Glomerular endothelial cell (primary cell): ENCODE measurements around the gene DNASE1L1. TPM values are rescaled to one million over a fixed set of nuclear protein-coding genes. Genes with fewer than 3 reads are reported as not detected.
"Not testable (repeated sequence)": the region's sequence is repeated elsewhere in the genome, so short reads cannot be mapped to it uniquely, and the experiment has no call there.

ENCODE experiments used
- DNase-seq: peaks from one replicate; pipeline ENCODE4 v3.0.0-alpha.2; 2011; ENCODE audit warnings: low read depth, low spot score; ENCODE audit errors: extremely low read depth
- total RNA-seq: library from RNA; depleted of rRNA; stranded (reverse); fragments of >200 nt; gene quantifications from 2 replicates; pipeline ENCODE4 v1.2.3, GENCODE V29; 2015

The DNASE1L1 gene
- total RNA-seq, 1 donor from 2014 or later: 71.8 TPM

DNA sequence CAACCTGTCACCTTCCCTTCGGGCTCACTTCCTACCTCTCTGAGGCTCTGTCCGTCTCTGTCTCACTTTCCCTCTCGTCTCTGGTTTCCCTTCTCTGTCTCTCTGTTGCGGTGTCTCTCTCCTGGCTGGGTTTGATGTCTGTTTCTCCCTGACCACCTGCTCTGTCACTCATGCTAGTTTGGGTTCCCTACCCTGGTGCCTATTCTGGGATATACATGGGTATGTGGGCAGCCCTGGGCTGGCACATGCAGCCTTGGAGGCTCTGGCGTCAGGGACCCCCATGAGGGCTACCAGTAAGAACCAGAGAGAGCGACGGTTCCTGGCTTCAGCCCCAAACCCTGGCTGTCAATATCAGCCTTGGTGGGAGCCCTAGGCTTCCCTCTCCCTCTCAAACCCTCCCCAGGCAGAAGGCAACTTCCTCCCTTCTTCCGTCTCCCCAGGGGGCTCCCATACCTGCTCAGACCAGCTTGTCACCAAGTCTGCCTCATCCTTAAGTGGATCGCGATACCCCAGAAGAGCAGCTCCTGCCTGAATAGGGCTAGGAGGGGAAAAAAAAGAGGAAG, 314 bp downstream of the DNASE1L1 start:
- no peak for DNase-seq

DNA sequence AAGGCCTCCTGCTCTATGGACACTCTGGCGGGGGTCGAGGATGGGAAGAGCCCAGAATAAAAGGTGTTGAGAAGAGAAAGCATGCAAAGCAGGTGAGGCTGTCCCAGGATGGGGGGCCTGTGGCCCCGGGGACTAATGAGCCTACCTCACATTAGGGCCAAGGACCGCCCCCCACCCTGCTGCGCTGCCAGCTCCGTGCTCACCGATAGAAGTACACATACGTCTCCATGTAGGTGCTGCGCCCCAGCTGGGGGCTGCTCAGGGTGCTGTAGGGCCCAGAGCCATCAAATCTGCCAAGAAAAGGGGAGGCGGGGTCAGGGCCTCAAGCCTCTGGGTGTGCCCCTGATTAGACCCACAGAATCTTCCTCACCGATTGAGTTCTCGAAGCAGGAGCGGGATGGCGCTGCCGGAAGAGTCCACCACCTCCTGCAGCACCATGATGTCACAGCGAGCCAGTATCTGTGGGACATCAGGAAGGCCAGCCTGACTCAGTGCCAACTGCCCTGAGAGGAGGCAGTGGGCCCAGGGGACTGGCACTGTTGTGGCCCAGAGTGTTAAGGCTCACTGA, 4.3 kb downstream of the DNASE1L1 start:
- no peak for DNase-seq

DNA sequence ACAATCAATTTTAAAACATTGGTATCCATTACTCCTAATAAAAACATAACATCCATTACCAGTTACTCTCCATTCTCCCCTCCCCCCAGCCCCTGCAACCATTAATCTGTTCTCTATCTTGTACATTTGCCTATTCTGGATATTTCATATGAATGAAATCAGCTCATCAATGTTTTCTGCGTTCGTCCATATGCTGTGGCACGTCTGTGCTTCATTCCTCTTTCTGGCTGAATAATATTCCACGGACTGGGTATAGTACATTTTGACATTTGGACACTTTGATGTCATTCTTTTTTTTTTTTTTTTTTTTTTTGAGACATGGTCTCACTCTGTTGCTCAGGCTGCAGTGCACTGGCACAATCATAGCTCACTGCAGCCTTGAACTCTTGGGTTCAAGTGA, 5.2 kb downstream of the DNASE1L1 start:
- no peak for DNase-seq

DNA sequence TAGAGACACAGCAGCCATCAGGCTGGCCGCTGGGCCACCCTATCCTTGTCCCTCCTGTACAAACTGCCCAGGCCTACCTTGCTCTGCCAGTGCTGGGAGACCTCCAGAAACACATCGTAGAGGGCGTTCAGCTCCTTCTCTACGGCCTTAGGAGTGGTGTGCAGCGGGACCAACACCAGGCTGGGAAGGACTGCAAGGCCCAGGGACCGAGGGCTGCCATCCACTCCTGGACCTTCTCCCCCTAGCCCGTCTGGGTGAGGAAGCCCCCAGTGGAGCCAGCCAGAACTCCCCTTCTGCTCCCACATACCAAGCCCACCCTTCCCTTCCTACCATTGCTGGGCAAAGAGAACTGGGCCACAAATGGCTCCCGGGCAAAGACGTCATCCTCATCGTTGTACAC, 5.9 kb downstream of the DNASE1L1 start:
- DNase-seq: no peak

DNA sequence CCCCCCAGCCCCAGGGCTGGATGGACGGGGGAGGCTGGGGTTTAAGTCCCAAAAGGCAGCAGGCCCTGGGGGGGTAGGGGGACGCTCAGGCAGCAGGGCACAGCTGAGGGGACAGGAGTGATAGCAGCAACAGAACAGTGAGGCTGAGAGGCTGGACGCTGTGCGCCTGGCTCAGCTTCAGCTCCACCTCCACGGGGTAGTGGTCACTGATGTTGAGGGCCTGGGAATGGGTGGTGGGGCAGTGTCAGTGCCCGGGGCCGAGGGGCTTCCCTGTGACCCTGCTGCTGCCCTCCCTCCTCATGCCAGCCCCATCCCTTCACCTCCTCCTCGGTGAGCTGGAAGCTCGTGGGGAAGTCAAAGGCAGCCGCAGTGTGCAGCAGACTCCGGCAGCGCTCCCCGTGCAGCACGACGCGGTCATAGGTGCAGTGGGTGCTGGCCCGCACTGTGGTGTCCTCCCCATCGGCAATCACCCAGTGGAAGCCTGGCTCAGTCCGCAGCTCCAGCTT, 6.4 kb downstream of the DNASE1L1 start:
- DNase-seq: no peak

DNA sequence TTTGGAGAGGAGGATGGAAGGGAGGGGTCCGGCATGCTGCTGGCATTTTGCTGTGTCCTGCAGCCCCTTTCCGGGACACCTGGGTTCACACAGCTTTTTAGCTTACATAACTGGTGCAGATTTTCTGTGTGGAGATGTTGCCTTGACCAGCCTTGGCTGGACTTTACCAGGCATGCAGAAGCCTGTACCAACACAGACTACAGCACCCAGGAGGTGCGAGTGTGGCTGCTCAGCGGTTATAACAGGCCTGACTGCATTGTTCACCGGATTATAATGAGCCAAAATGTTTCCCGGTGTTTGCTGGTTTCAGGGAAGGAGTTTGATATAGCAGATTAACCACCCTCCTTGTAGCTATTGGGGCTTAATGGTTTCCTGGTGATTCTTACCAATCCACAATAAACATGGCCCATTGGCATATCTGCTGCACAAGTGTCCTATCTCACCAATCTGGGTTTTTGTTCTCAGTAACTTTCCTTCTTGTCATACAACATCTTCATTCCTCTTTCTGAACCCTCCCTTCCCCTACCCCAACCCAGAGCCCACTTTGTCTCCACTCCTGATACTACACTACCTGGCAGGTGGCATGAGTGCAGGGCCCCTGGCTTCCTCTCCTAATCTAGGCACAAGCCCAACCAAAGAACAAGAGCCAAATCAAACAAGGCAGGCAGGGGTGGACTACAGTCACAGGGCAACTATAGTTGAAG, 7.0 kb downstream of the DNASE1L1 start:
- no peak for DNase-seq

DNA sequence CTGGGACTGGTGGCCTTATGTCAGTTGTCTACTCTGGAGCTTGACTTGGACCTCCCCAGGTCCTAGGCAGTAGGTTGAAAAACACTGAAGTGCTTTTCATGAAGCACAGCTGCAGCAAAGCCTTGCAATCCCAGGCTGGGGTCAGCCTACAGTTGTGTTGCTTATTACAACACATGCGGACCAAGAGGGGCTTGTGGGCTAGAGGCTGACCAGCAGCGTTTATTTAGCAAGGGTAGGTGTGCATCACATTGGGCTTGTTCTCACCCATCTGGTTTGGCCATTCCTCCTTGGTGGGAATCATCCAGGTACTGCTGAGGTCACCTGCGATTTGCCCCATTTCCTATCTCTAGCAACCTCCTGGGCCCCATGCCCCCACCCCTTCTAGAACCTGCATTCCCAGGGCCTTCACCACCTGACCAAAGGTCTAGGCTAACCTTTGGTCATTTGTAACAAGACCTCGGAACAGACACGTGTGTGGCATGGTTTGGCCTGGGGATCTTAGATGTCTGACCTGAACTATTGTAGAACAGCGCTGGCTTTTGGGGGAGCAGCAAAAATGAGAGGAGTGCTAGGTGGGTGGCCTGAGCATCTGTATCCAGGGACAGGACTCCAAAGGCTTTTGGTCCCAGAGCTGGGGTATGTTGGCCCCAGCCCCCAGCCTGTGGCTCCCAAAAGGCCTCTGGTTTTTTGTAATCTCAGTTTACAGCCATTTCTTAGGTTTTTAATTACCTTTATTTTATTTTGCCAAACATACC, 7.8 kb downstream of the DNASE1L1 start:
- no peak for DNase-seq

DNA sequence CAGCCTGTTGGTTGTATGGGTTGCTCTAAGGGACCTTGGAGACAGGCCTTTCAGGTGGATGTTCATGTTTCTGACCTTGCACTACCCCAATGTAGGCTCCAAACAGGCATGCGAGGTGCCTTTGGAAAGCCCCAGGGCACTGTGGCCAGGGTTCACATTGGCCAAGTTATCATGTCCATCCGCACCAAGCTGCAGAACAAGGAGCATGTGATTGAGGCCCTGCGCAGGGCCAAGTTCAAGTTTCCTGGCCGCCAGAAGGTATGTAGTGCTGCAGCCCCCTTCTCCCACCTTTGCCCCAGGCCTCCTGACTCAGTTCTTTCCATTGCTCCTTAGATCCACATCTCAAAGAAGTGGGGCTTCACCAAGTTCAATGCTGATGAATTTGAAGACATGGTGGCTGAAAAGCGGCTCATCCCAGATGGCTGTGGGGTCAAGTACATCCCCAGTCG, 8.7 kb downstream of the DNASE1L1 start:
- DNase-seq: not testable (repeated sequence)

DNA sequence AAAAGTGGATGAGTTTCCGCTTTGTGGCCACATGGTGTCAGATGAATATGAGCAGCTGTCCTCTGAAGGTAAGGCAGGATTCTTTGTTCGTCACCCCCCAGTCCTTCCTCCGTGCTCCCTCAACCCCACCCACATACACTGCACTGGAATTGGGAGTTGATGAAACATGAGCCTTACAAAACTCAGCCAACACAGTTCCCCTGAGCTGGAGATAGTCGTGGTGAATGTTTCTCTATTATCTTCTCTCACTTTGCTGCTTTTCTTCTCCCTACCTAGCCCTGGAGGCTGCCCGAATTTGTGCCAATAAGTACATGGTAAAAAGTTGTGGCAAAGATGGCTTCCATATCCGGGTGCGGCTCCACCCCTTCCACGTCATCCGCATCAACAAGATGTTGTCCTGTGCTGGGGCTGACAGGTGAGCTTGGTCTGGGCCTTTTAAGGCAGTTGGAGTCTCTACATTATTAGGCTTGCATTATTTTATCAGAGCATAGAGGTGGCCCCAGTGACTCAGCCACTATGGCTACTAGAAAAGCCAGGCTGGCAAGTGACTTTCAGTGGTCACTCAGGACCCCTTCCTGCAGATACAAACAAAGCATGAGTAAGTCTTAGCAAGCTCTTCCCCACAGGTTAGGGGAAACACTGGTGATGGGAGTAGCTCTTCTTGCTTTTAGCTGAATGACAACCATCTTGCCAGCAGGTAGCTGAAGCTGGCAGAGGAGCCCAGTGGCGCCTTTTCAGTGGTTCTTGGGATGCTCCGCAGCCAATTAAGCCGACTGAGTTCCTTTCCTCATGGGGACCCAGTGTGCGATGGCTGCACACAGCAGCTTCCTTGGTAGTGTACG, 9.3 kb downstream of the DNASE1L1 start:
- no peak for DNase-seq

DNA sequence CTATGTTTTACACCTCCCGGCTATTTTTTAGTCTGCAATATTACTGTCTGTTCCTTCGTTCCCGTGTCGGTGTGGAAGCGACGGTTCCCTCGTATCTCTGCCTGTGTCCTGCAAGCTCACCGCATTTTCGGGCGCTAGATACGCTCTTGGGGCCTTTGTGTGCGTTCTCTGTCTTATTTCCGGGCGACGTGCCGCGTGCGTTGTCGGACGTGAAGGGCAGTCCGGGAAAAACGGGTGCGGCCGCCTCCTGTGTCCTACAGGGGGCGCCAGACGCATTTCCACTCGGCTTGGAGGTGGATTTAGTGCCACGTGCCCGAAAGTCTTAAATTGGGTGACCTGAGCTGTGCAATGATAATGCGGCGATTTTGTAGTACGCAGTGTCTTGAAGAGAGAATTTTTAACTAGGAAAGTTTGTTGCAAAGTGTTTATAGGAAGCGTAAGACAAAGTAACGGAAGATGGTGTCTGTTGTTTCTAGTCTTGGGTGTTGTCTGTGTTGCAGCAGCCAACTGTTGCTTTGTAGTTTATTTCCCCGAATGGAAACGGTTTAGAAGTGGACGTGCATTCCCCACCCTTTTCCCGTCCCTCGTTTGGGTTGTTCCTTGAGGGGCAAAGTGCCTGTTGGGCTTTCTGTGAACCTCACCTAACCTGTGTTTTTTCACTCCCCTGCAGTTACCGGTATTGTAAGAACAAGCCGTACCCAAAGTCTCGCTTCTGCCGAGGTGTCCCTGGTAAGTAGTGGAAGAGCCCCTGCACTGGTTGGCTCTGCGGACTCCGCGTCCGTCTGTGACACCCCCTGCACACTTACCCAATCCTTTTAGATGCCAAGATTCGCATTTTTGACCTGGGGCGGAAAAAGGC, 10.2 kb downstream of the DNASE1L1 start:
- DNase-seq: no peak

DNA sequence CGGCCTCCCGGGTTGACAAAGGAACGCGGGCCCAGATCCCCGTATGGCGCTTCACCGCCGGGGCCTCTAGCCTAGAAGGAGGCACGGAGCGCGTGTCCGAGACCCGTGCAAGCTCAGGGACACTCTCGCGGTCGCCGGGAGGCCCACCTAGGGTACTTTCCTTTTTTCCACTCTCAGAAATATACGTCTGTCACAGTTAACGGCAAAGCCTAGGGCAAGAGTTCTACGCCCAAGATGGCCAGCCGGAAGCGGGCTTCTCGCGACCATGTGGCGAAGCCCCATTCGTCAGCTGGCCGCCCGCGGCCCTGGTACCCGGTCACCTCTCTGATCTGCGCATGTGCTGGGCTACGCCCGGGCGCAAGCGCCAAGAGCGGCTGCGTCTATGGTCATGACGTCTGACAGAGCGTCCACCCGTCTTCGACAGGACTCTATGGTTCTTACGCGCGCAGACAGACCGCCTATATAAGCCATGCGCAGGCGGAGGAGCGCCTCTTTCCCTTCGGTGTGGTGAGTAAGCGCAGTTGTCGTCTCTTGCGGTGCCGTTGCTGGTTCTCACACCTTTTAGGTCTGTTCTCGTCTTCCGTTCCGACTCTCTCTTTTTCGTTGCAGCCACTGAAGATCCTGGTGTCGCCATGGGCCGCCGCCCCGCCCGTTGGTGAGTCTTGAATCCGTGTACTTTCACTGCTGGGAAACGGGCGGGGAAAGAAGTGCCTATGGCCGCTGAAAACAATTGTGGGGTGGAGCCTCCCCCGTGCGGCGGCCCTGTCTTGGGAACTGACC, 11.0 kb downstream of the DNASE1L1 start, which contains the start of gene RPL10:
Gene RPL10, plus strand, starts transcription at position 490 of the 780 bp plus-strand sequence. Its CDS starts 143 bp downstream, at position 633.
- no peak for DNase-seq

DNA sequence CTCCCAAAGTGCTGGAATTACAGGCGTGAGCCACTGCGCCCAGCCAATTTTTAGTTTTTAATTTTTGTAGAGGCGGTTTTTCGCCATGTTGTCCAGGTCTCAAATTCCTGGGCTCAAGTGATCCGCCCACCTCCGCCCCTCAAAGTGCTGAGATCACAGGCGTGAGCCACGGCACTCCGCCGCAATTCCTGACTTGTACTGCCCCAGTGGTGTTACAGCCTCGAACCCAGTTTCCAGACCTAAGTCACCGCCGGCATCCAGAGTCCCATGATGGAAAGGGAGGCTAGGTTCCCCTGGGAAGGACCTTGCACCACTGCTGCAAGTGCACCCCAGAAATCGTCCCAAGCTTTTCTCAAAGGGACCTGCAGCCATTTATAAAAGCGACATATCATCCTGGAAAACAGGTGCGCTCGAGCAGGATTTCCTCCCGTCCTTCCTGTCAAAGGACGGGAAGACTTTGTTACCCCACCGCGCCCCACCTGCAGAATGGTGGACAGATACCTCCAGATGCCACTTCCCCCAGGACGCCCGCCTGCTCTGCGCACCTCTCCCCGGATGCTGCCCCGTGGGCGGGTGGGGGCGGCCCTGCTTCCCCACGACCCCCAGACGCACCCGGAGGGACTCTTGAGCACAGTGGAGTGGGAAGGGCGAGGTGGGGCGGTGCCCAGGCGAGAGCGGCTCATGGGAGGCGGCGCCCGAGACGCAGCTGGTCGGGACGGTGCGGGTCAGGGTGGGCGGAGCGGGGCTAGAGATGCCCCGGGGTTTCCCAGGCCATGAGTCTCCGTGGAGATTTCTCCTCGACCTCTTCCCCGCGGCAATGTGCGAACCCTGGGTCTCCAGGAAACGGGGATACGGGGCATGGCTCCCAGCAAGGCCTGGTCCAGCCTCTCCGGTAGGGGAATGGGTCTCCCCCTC, 11.8 kb downstream of the DNASE1L1 start:
- no peak for DNase-seq

DNA sequence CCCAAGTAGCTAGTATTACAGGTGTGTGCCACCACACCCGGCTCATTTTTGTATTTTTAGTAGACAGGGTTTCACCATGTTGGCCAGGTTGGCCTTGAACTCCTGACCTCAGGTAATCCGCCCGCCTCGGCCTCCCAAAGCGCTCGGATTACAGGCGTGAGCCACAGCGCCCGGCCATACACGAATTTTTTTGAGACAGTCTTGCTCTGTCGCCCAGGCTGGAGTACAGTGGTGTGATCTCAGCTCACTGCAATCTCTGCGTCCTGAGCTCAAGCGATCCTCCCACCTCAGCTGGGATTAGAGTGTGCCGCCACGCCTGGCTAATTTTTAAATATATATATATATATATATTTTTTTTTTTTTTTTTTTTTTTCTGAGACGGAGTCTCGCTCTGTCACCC, 12.7 kb downstream of the DNASE1L1 start:
- not testable (repeated sequence) for DNase-seq

DNA sequence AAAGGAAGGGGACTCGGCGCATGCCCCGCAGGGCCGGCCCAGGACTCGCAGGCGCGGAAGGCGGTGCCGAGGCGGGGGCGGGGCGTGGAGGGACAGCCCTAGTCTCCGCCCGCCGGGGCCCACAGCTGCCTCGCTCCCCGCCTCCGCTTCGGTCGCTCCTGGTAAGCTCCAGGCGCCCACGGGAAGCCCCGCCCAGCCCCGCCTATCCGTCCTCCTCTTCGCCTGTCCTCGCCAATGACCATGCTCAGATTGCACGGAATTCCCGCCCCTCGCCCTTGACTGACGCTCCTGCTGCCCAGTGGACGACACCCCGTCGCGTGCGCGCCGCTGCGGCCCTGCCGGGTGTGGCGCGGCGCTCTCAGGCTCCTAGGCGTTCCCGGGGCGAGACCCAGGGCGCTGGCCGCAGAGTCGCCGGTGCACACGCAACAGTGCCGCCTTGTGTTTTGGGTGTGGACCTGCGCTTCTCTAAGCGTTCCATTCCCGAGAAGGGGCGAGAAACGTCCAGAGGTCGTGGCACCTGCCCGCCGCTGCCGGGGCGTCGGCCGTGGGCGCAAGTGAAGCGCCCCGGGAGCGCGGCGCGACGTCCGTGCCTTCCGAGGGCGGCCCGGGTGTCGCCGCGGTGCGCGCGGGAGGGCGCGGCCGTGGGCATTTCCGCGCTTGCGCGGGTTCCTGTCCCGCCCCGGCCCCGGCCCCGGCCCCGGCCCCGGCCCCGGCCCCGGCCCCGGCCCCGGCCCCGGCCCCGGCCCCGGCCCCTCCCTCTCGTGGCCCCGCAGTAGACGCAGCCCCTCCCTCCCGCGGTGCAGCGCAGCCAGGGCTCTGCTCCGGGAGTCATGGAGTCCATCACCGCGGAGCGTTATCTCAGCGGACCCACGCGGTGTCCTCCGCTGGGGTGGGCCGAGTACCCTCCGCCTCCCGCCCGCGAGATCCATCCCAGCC, 19.0 kb downstream of the DNASE1L1 start:
- DNase-seq: not testable (repeated sequence)

DNA sequence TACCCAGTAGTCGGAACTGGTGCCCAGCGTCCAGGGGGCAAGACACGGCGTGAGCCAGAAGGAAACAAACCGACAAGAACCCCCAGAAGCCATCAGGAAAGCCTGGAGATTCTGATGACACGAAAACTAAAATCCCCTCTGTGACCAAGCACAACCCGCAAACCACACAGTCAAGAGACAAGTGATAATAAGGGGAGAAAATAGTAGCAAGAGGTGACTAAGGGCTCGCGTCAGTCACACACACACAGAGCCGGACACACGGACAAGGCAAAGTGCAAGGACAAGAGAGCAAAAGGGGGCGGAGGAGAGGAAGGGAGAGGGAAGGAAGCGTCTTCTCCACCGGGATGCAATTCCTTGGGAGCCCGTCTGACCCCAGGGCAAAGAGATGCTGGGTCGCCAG, 20.4 kb downstream of the DNASE1L1 start:
- DNase-seq: not testable (repeated sequence)

DNA sequence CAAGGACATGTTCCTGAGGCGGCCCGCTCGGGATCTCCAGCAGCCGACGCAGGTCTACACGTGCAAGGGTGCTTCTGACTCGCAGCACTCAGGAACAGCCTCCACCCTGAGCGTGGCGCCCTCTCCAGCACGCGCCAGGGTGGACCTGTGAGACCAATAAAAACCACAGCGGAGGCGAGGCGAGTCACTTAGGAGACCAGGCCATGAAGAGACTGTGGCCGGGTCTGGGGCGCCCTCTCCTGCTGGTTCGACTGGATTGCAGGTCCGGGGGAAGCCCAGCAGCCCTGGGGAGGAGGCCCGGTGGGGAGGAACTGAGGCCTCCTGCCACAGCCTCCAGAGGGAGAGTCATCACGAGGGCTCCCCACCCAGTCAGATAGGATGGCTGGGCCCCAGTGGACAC, 21.0 kb downstream of the DNASE1L1 start:
- not testable (repeated sequence) for DNase-seq
